Transverse colon (tissue), 4 donors: ENCODE data around the gene ASXL2.

ENCODE experiments used
- EP300 ChIP-seq: sonication (generic); formaldehyde crosslinking; IDR thresholded peaks from one replicate; pipeline ENCODE4 v1.6.1; 2017; ENCODE audit warnings: antibody characterized with exemption, low read depth
- POLR2A ChIP-seq: fragments of 450-650 bp; IDR thresholded peaks from one replicate; pipeline ENCODE4 v1.6.1; 2016; ENCODE audit warnings: antibody characterized with exemption, mild to moderate bottlenecking, moderate library complexity
- POLR2AphosphoS5 ChIP-seq, 3 donors: sonication (generic); formaldehyde crosslinking; IDR thresholded peaks; one replicate each; pipeline ENCODE4 v1.6.1; 2016; ENCODE audit warnings: antibody characterized with exemption in 3 of 3
- TF ChIP-seq, protein P1 (sequence below), 5 experiments: fragments of 200-600 bp in 3 of 5; fragments of 450-650 bp in 2 of 5; sonication (generic) in 3 of 5; IDR thresholded peaks; 1 replicate in 2 of 5; 2 replicates in 3 of 5; pipeline ENCODE4 v1.5.1; 2016 to 2017; ENCODE audit warnings: antibody characterized with exemption in 5 of 5, inconsistent platforms in 3 of 5, mild to moderate bottlenecking in 2 of 5, moderate library complexity in 1 of 5

GRCh38 chr2:25692143-25692542 is 186.1 kb downstream of the ASXL2 start:
- TF ChIP-seq POLR2A = no peak
- TF ChIP-seq, protein P1, sequence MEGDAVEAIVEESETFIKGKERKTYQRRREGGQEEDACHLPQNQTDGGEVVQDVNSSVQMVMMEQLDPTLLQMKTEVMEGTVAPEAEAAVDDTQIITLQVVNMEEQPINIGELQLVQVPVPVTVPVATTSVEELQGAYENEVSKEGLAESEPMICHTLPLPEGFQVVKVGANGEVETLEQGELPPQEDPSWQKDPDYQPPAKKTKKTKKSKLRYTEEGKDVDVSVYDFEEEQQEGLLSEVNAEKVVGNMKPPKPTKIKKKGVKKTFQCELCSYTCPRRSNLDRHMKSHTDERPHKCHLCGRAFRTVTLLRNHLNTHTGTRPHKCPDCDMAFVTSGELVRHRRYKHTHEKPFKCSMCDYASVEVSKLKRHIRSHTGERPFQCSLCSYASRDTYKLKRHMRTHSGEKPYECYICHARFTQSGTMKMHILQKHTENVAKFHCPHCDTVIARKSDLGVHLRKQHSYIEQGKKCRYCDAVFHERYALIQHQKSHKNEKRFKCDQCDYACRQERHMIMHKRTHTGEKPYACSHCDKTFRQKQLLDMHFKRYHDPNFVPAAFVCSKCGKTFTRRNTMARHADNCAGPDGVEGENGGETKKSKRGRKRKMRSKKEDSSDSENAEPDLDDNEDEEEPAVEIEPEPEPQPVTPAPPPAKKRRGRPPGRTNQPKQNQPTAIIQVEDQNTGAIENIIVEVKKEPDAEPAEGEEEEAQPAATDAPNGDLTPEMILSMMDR (IDR thresholded peaks at IDR 0.05) = no peak
- no peak for TF ChIP-seq POLR2AphosphoS5 (IDR thresholded peaks at IDR 0.05)
- TF ChIP-seq EP300 = no peak
